Stimulated activated CD4-positive, alpha-beta T cell treated with anti-CD3 and anti-CD28 coated beads, Interleukin-1b, Interleukin-23, amount 100 ng/mL, for 1 hour (primary cell): Measurements from ENCODE around the gene TBX15.
"Not testable (repeated sequence)": the region's sequence is repeated elsewhere in the genome, so short reads cannot be mapped to it uniquely, and the experiment has no call there.

Experiments used
- DNase-seq, 2 donors: peaks; one replicate each; pipeline ENCODE4 v3.0.0-alpha.2; 2020; ENCODE audit warnings: low read depth in 2 of 2

TBX15 gene

GRCh38 chr1:118958937-118959631, 29.1 kb downstream of the TBX15 start:
- no peak for DNase-seq

- no peak for DNase-seq
Observed at GRCh38 chr1:118958140-118958539, 30.0 kb downstream of the TBX15 start.

GRCh38 chr1:118957579-118957978, 30.6 kb downstream of the TBX15 start:
- DNase-seq, result not testable (repeated sequence)

- DNase-seq, result no peak
Observed at GRCh38 chr1:118954301-118954905, 33.7 kb downstream of the TBX15 start.

- no peak for DNase-seq
Observed at GRCh38 chr1:118951270-118951936, 36.7 kb downstream of the TBX15 start.

- DNase-seq, result no peak
Observed at GRCh38 chr1:118949315-118949714, 38.8 kb downstream of the TBX15 start.

GRCh38 chr1:118948846-118949245, 39.3 kb downstream of the TBX15 start:
- DNase-seq, result no peak

- no peak for DNase-seq
Observed at GRCh38 chr1:118948351-118948750, 39.8 kb downstream of the TBX15 start.

GRCh38 chr1:118947790-118948189, 40.4 kb downstream of the TBX15 start:
- no peak for DNase-seq

GRCh38 chr1:118947003-118947765, 41.0 kb downstream of the TBX15 start:
- DNase-seq, result no peak

GRCh38 chr1:118945489-118945888, 42.7 kb downstream of the TBX15 start:
- DNase-seq, result no peak

GRCh38 chr1:118944546-118944945, 43.6 kb downstream of the TBX15 start:
- DNase-seq, result no peak

- DNase-seq, result no peak
Observed at GRCh38 chr1:118944133-118944532, 44.0 kb downstream of the TBX15 start.

- no peak for DNase-seq
Observed at GRCh38 chr1:118940957-118941356, 47.2 kb downstream of the TBX15 start.

- no peak for DNase-seq
Observed at GRCh38 chr1:118937413-118938072, 50.6 kb downstream of the TBX15 start.

GRCh38 chr1:118934706-118935105, 53.4 kb downstream of the TBX15 start:
- no peak for DNase-seq

- no peak for DNase-seq
Observed at GRCh38 chr1:118933051-118933781, 54.9 kb downstream of the TBX15 start.

- no peak for DNase-seq
Observed at GRCh38 chr1:118931876-118932275, 56.3 kb downstream of the TBX15 start.

- no peak for DNase-seq
Observed at GRCh38 chr1:118928739-118929554, 59.2 kb downstream of the TBX15 start.
